Adipocyte (in vitro differentiated cells): Measurements from ENCODE around the gene ALG5.

ENCODE experiments used
- DNase-seq: peaks from one replicate; pipeline ENCODE4 v3.0.0-alpha.2; 2015; ENCODE audit warnings: low read depth
- H3K27me3 ChIP-seq: replicated peaks from 2 replicates; pipeline ENCODE4 v1.7.0; 2013; ENCODE audit warnings: mild to moderate bottlenecking, low read length, moderate library complexity; ENCODE audit not compliant: control insufficient read depth, insufficient read depth
- H3K36me3 ChIP-seq: 2 replicates; pipeline ENCODE4 v1.7.0; 2013; ENCODE audit warnings: low read length, mild to moderate bottlenecking, moderate library complexity; ENCODE audit not compliant: control insufficient read depth, insufficient read depth, severe bottlenecking
- H3K4me1 ChIP-seq: 2 replicates; pipeline ENCODE4 v1.7.0; 2013; ENCODE audit warnings: mild to moderate bottlenecking, low read length, moderate library complexity; ENCODE audit not compliant: control insufficient read depth, insufficient read depth
- H3K4me3 ChIP-seq: 2 replicates; pipeline ENCODE4 v1.7.0; 2013; ENCODE audit warnings: mild to moderate bottlenecking, low read length, moderate library complexity
- H3K9ac ChIP-seq: 2 replicates; pipeline ENCODE4 v1.7.0; 2013; ENCODE audit warnings: mild to moderate bottlenecking, low read length, moderate library complexity
- H3K9me3 ChIP-seq: 2 replicates; pipeline ENCODE4 v1.7.0; 2013; ENCODE audit warnings: mild to moderate bottlenecking, low read length, moderate library complexity; ENCODE audit not compliant: control insufficient read depth

The ALG5 gene

DNA sequence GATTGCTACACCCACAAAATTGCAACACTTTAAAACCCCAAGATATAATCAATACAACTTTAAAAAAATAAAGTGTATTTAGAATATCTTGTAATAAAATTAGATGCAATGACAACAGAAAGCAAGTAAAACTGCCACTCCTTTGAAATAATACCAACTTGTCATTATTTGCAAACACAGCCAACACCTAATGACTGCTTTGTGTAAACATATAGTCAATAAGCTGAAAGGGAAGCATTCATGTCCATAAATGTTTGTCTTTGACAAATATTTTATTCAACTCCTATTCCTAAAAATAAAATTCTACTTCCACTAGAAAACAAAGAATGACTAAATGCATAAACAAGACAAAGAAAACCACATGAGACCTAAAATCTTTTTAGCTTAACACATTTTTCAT is 85.7 kb downstream of the ALG5 start:
- Histone ChIP-seq H3K9me3 (no peaks in the 10 kb centered on the region), H3K4me3 (no peak overlapping the region), H3K4me1 (peaks cover 8% of the 10 kb centered on the region), H3K9ac (no peak overlapping the region), H3K27me3 (no peaks in the 10 kb centered on the region), H3K36me3 (no peaks in the 10 kb centered on the region)
- DNase-seq = no peak

DNA sequence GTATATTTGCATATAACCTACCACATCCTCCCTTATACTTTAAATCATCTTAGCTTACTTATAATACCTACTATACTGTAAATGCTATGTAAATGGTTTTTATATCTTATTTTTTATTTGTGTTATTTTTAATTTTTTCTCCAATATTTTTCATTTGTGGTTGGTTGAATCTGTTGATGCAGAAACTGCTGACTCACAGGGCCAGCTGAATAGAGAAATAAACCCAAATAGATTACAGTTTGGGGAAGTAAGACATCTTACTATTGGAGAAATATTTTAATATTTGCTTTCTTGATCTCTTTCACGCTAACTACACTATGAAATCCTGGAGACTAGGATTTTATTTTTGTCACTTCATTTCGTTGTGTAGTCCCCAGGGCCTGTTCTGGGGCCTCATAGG is 86.2 kb downstream of the ALG5 start:
- no peaks in the 10 kb centered on the region for H3K36me3 ChIP-seq
- DNase-seq = no peak
- peaks cover 8% of the 10 kb centered on the region for H3K4me1 ChIP-seq

GRCh38 chr13:36912369-36912768 is 86.8 kb downstream of the ALG5 start:
- no peak for DNase-seq
- Histone ChIP-seq H3K9ac (no peak overlapping the region), H3K4me3 (no peak overlapping the region), H3K4me1 (peaks cover 2% of the 10 kb centered on the region), H3K9me3 (no peaks in the 10 kb centered on the region), H3K36me3 (no peaks in the 10 kb centered on the region), H3K27me3 (no peaks in the 10 kb centered on the region)

More for the DNA sequence above, 86.2 kb downstream of the ALG5 start:
- Histone ChIP-seq H3K27me3 (no peaks in the 10 kb centered on the region), H3K9me3 (no peaks in the 10 kb centered on the region), H3K4me3 (no peak overlapping the region), H3K9ac (no peak overlapping the region)

DNA sequence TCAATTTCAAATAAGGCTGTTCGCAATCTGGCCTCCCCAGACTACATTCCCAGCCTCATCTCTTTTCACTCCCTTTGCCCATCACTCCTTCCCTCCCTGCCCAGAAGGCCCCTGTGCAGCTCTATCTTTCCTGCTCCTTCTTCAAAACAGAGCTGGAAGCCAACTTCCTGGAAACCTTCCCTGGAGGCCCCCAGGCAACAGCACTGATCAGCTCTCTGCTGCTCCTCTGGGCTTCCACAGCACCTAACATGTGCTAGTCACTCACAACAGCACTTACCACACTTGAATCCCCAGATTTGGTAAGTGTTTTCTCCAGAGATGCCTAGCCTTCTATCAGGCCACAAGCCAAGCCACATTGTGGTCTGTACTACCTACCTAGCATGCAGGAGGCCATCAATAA is 88.6 kb downstream of the ALG5 start:
- Histone ChIP-seq H3K9me3 (no peaks in the 10 kb centered on the region), H3K4me3 (no peak overlapping the region), H3K4me1 (no peaks in the 10 kb centered on the region), H3K9ac (no peak overlapping the region), H3K36me3 (no peaks in the 10 kb centered on the region), H3K27me3 (no peaks in the 10 kb centered on the region)
- DNase-seq = no peak

GRCh38 chr13:36907821-36908220 is 91.3 kb downstream of the ALG5 start:
- no peaks in the 10 kb centered on the region for H3K9me3 ChIP-seq
- no peak overlapping the region for H3K9ac ChIP-seq
- no peaks in the 10 kb centered on the region for H3K27me3 ChIP-seq
- no peak overlapping the region for H3K4me3 ChIP-seq
- no peak for DNase-seq
- H3K36me3 ChIP-seq = no peaks in the 10 kb centered on the region
- H3K4me1 ChIP-seq = no peaks in the 10 kb centered on the region

DNA sequence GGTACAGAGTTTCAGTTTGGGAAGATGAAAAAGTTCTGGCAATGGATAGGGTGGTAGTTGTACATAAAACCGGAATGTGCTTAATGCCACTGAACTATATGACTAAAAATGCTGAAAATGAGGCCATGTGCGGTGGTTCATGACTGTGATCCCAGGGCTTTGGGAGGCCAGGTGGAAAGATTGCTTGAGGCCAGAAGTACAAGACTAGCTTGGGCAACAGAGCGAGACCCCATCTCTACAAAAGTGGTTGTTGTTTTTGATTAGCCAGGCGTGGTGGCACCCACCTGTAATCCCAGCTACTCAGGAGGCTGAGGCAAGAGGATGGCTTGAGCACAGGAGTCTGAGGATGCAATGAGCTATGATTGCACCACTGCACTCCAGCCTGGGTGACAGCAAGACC is 91.9 kb downstream of the ALG5 start:
- no peak for DNase-seq
- no peaks in the 10 kb centered on the region for H3K4me1 ChIP-seq

GRCh38 chr13:36905944-36906343 is 93.2 kb downstream of the ALG5 start:
- Histone ChIP-seq H3K4me3 (no peak overlapping the region), H3K9me3 (no peaks in the 10 kb centered on the region), H3K9ac (no peak overlapping the region), H3K36me3 (no peaks in the 10 kb centered on the region), H3K27me3 (no peaks in the 10 kb centered on the region), H3K4me1 (no peaks in the 10 kb centered on the region)
- DNase-seq = no peak

More for the DNA sequence above, 91.9 kb downstream of the ALG5 start:
- Histone ChIP-seq H3K27me3 (no peaks in the 10 kb centered on the region), H3K9ac (no peak overlapping the region), H3K4me3 (no peak overlapping the region), H3K9me3 (no peaks in the 10 kb centered on the region), H3K36me3 (no peaks in the 10 kb centered on the region)

DNA sequence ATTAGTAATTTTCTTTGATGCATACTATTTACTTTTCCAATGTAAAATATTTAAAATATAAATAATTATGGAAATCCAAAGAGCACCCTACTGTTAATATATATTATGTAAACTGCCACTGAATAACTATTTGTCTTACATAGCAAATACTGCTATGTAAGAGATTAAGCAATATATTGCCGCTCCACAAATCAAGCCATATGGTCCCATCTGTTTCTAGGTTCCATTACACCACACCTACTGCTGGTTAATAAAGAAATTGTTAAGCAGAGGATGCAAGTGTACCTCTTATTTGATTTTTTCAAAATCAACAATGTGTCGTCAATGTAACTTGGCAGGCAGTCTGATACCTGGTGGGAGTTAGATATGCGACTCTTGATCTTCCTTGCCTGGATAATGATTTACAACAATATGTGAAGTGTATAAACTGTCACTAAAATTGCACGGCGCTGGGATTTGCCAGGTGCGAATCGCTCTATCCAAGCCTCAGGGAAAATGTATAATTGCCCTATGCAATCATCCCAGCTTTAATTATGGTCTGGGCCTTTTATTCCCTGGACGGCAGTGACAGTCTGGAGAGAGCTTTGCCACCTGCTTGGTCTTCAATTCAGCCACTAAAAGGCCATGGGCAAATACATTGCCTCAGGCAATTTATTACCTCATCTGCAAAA is 95.1 kb downstream of the ALG5 start:
- Histone ChIP-seq H3K9ac (no peak overlapping the region), H3K9me3 (peaks cover 3% of the 10 kb centered on the region), H3K4me3 (no peak overlapping the region), H3K27me3 (no peaks in the 10 kb centered on the region), H3K4me1 (no peaks in the 10 kb centered on the region), H3K36me3 (no peaks in the 10 kb centered on the region)
- no peak for DNase-seq
